Fibroblast of lung (primary cell): ENCODE results near the gene CRY1.
"Not testable (repeated sequence)": the region's sequence is repeated elsewhere in the genome, so short reads cannot be mapped to it uniquely, and the experiment has no call there.

ENCODE experiments used
- CTCF ChIP-seq, 2 donors: IDR thresholded peaks in 1 of 2; conservative IDR thresholded peaks in 1 of 2; 1 replicate in 1 of 2; 2 replicates in 1 of 2; pipeline ENCODE4 v1.5.1; 2011 to 2012; ENCODE audit warnings: low read length in 2 of 2, control low read depth in 1 of 2, inconsistent platforms in 1 of 2, low read depth in 1 of 2, mild to moderate bottlenecking in 1 of 2
- EZH2 ChIP-seq: IDR thresholded peaks from 2 replicates; pipeline ENCODE4 v1.5.1; 2012; ENCODE audit warnings: low read length, control low read depth, mild to moderate bottlenecking; ENCODE audit errors: missing control alignments

GRCh38 chr12:107108366-107108765, 15.0 kb upstream of the CRY1 start:
- TF ChIP-seq CTCF (conservative IDR thresholded peaks at IDR 0.05 in 1 of 2, IDR thresholded peaks at IDR 0.05 in 1 of 2; ENCODE audit: low read depth in 1 of 2, low read length in 2 of 2); EZH2: not testable (repeated sequence)
